ENCODE data around the gene ADD1. TPM values are rescaled to one million over a fixed set of nuclear protein-coding genes. Genes with fewer than 3 reads are reported as not detected.

ADD1 gene
- 163 and 166 TPM in 2 replicates for total RNA-seq

GRCh38 chr4:2843263-2843940 lies at the start of gene ADD1:
Gene ADD1 (plus strand): TSS chr4:2843844. CDS start chr4:2875916, 32,072 bp downstream.

GRCh38 chr4:2963175-2963965 lies 119.7 kb downstream of the ADD1 start, which contains the start of the genes GRK4 and NOP14:
Gene GRK4 (plus strand): TSS chr4:2963571. CDS start chr4:2964071, 500 bp downstream.
Gene NOP14 (minus strand): TSS chr4:2963406. CDS start chr4:2963319, 87 bp downstream.

Other genes starting within 250 kb of the ADD1 start
- 57.4 and 81.0 TPM in 2 replicates for gene TNIP2, start 87.5 kb upstream of the ADD1 start, total RNA-seq
- 18.4 and 23.4 TPM in 2 replicates for gene SH3BP2, start 50.8 kb upstream of the ADD1 start, total RNA-seq
- gene NOP14, start 119.6 kb downstream of the ADD1 start, total RNA-seq, result 20.5 and 21.1 TPM in 2 replicates
- 1.7 and 2.5 TPM in 2 replicates for gene GRK4, start 119.7 kb downstream of the ADD1 start, total RNA-seq
- not detected in 2 replicates for gene HTT-AS, start 230.7 kb downstream of the ADD1 start, total RNA-seq
- gene HTT, start 230.8 kb downstream of the ADD1 start, total RNA-seq, result 17.9 and 22.2 TPM in 2 replicates